Breast epithelium (tissue), 3 donors: Measurements from ENCODE around the gene FBLN2.

Experiments
- POLR2A ChIP-seq: fragments of 450-650 bp; IDR thresholded peaks from one replicate; pipeline ENCODE4 v1.6.1; 2016; ENCODE audit warnings: antibody characterized with exemption, mild to moderate bottlenecking, moderate library complexity
- TF ChIP-seq, protein P1 (sequence below), 3 donors: fragments of 450-650 bp; IDR thresholded peaks; one replicate each; pipeline ENCODE4 v1.5.1; 2016 to 2017; ENCODE audit warnings: antibody characterized with exemption in 3 of 3, mild to moderate bottlenecking in 3 of 3, moderate library complexity in 3 of 3

DNA sequence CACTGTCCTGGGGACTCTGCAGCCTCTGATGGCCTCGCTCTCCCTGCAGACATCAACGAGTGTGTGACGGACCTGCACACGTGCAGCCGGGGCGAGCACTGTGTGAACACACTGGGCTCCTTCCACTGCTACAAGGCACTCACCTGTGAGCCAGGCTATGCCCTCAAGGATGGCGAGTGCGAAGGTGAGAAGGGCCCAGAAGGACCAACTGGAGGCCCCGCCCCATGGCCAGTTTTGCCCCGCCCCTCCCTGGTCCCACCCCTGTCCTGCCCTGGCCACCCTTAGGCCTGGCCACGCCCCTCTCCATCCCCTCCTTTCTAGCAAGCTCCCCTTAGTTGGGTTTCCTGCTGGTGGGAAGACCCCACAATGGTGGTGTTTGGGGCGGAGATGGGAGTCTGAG is 77.5 kb downstream of the FBLN2 start:
- TF ChIP-seq POLR2A = no peak
- TF ChIP-seq, protein P1, sequence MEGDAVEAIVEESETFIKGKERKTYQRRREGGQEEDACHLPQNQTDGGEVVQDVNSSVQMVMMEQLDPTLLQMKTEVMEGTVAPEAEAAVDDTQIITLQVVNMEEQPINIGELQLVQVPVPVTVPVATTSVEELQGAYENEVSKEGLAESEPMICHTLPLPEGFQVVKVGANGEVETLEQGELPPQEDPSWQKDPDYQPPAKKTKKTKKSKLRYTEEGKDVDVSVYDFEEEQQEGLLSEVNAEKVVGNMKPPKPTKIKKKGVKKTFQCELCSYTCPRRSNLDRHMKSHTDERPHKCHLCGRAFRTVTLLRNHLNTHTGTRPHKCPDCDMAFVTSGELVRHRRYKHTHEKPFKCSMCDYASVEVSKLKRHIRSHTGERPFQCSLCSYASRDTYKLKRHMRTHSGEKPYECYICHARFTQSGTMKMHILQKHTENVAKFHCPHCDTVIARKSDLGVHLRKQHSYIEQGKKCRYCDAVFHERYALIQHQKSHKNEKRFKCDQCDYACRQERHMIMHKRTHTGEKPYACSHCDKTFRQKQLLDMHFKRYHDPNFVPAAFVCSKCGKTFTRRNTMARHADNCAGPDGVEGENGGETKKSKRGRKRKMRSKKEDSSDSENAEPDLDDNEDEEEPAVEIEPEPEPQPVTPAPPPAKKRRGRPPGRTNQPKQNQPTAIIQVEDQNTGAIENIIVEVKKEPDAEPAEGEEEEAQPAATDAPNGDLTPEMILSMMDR (IDR thresholded peaks at IDR 0.05) = no peak
